ENCODE results near the gene CIZ1. TPM values are rescaled to one million over a fixed set of nuclear protein-coding genes. Genes with fewer than 3 reads are reported as not detected.

Gene CIZ1
- total RNA-seq, 2 donors from 2014 or later = 55.2 to 94.0 TPM

- Histone ChIP-seq H3K4me1 (replicated peaks) (peaks cover 5% of the 10 kb centered on the region), H3K4me3 (no peak overlapping the region), H3K27me3 (replicated peaks; ENCODE audit: insufficient read depth) (no peaks in the 10 kb centered on the region), H3K27ac (no peak overlapping the region), H3K9me3 (no peaks in the 10 kb centered on the region), H3K36me3 (no peaks in the 10 kb centered on the region)
- intact Hi-C loops (cut with DNase I) = no loop called here
- no peak for TF ChIP-seq POLR2A (IDR thresholded peaks at IDR 0.05)
- no peak for TF ChIP-seq CTCF (IDR thresholded peaks at IDR 0.05)
- TF ChIP-seq POLR2AphosphoS5 (IDR thresholded peaks at IDR 0.05) = no peak
- 72% methylated on average over 11 of the region's 13 CpGs for WGBS
- no peak for DNase-seq (ENCODE audit: low spot score)
Observed at GRCh38 chr9:128145951-128146351, 45.4 kb downstream of the CIZ1 start.

GRCh38 chr9:128145536-128145935, 45.8 kb downstream of the CIZ1 start:
- TF ChIP-seq POLR2A (IDR thresholded peaks at IDR 0.05) (no peak), POLR2AphosphoS5 (IDR thresholded peaks at IDR 0.05) (peak; percentile 69)
- intact Hi-C loops (cut with DNase I) = no loop called here
- no peak overlapping the region for H3K27ac ChIP-seq
- H3K27me3 ChIP-seq (replicated peaks; ENCODE audit: insufficient read depth) = no peaks in the 10 kb centered on the region
- no peaks in the 10 kb centered on the region for H3K36me3 ChIP-seq
- H3K9me3 ChIP-seq = no peaks in the 10 kb centered on the region
- WGBS = 36% methylated on average over 8 of the region's 8 CpGs
- DNase-seq (ENCODE audit: low spot score) = peak; percentile 54
- H3K4me1 ChIP-seq (replicated peaks) = peaks cover 5% of the 10 kb centered on the region
- H3K4me3 ChIP-seq = no peak overlapping the region

GRCh38 chr9:128144239-128145181, 46.9 kb downstream of the CIZ1 start:
- no peak overlapping the region for H3K4me3 ChIP-seq
- intact Hi-C loops (cut with DNase I) = no loop called here
- no peaks in the 10 kb centered on the region for H3K36me3 ChIP-seq
- no peak for TF ChIP-seq POLR2AphosphoS5 (IDR thresholded peaks at IDR 0.05)
- TF ChIP-seq POLR2A (IDR thresholded peaks at IDR 0.05) = no peak
- no peak for TF ChIP-seq CTCF (IDR thresholded peaks at IDR 0.05)
- H3K4me1 ChIP-seq (replicated peaks) = peaks cover 5% of the 10 kb centered on the region
- no peaks in the 10 kb centered on the region for H3K27me3 ChIP-seq (replicated peaks; ENCODE audit: insufficient read depth)
- no peaks in the 10 kb centered on the region for H3K9me3 ChIP-seq
- DNase-seq (ENCODE audit: low spot score) = no peak
- H3K27ac ChIP-seq = no peak overlapping the region
- WGBS = 92% methylated on average over 22 of the region's 22 CpGs

- H3K27me3 ChIP-seq (replicated peaks; ENCODE audit: insufficient read depth) = no peaks in the 10 kb centered on the region
- whole genome bisulfite sequencing = 79% methylated on average over 8 of the region's 8 CpGs
- no peak overlapping the region for H3K4me3 ChIP-seq
- no peaks in the 10 kb centered on the region for H3K9me3 ChIP-seq
- H3K27ac ChIP-seq = no peak overlapping the region
- intact Hi-C loops (cut with DNase I) = no loop called here
- H3K36me3 ChIP-seq = no peaks in the 10 kb centered on the region
- peaks cover 5% of the 10 kb centered on the region for H3K4me1 ChIP-seq (replicated peaks)
- DNase-seq (ENCODE audit: low spot score) = no peak
- TF ChIP-seq POLR2AphosphoS5 (IDR thresholded peaks at IDR 0.05) (no peak), CTCF (IDR thresholded peaks at IDR 0.05) (no peak), POLR2A (IDR thresholded peaks at IDR 0.05) (no peak)
Observed at GRCh38 chr9:128143525-128144238, 47.7 kb downstream of the CIZ1 start.

- TF ChIP-seq POLR2A (IDR thresholded peaks at IDR 0.05) = no peak
- no peak for TF ChIP-seq POLR2AphosphoS5 (IDR thresholded peaks at IDR 0.05)
- no peak for TF ChIP-seq CTCF (IDR thresholded peaks at IDR 0.05)
- Histone ChIP-seq H3K4me3 (no peak overlapping the region), H3K9me3 (no peaks in the 10 kb centered on the region), H3K36me3 (no peaks in the 10 kb centered on the region), H3K4me1 (replicated peaks) (no peaks in the 10 kb centered on the region), H3K27me3 (replicated peaks; ENCODE audit: insufficient read depth) (no peaks in the 10 kb centered on the region), H3K27ac (no peak overlapping the region)
- no peak for DNase-seq (ENCODE audit: low spot score)
- intact Hi-C loops (cut with DNase I) = no loop called here
- 97% methylated on average over 2 of the region's 2 CpGs for WGBS
Observed at GRCh38 chr9:128142596-128142995, 48.8 kb downstream of the CIZ1 start.
